Large intestine (tissue), 3 donors: ENCODE results near the gene PHF21A. TPM values are rescaled to one million over a fixed set of nuclear protein-coding genes. Genes with fewer than 3 reads are reported as not detected.

Experiments used
- DNase-seq, 2 donors: peaks; one replicate each; pipeline versions ENCODE4 v3.0.0 to v3.0.0-alpha.2; 2013
- H3K27ac ChIP-seq: one replicate; pipeline ENCODE4 v1.5.1; 2013; ENCODE audit warnings: low read length
- H3K27me3 ChIP-seq: 2 replicates; pipeline ENCODE4 v1.6.1; 2013; ENCODE audit warnings: low read length; ENCODE audit not compliant: control insufficient read depth, insufficient read depth
- H3K36me3 ChIP-seq: 2 replicates; pipeline ENCODE4 v1.6.1; 2013; ENCODE audit warnings: low read length; ENCODE audit not compliant: control insufficient read depth, insufficient read depth
- H3K4me1 ChIP-seq: one replicate; pipeline ENCODE4 v1.6.1; 2013; ENCODE audit warnings: low read length; ENCODE audit not compliant: control insufficient read depth, insufficient read depth
- H3K4me3 ChIP-seq: one replicate; pipeline ENCODE4 v1.5.1; 2013; ENCODE audit warnings: low read length
- H3K9me3 ChIP-seq: one replicate; pipeline ENCODE4 v1.6.1; 2013; ENCODE audit warnings: mild to moderate bottlenecking, low read depth, low read length, moderate library complexity; ENCODE audit not compliant: control insufficient read depth
- WGBS: methylation state at CpG from one replicate; pipeline ENCODE4 v1.1.5; 2013; ENCODE audit warnings: low lambda C conversion rate; ENCODE audit not compliant: insufficient coverage; 5-methylcytosine and 5-hydroxymethylcytosine counted together
- polyA plus RNA-seq: library from polyadenylated mRNA; unstranded; fragments of 120-200 nt; gene quantifications from one replicate; pipeline ENCODE4 v1.2.1, GENCODE V29; 2013

The PHF21A gene
- polyA plus RNA-seq, 1 donor, result 25.6 TPM

DNA sequence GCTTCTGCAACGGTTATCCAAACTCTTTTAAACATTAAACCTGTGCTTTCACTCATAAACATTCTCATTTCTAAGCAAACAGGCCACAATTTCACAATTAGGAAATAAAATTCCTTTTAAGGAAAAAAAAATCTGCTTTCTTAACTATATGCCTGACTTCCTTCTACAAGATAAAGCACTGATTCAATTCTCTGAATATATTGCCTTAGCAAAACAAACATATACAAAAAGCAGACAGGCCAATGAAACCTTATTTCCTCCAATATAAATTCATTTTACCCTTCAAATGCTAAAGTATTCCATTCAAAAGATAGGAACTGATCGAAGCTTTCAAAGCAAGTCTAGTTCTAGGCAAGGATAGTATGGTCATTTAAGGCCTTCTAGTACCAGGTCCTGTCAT, 76.7 kb downstream of the PHF21A start:
- H3K4me3 ChIP-seq, result no peak overlapping the region
- H3K4me1 ChIP-seq, result no peaks in the 10 kb centered on the region
- no peak overlapping the region for H3K27ac ChIP-seq
- H3K36me3 ChIP-seq, result peaks cover 5% of the 10 kb centered on the region
- WGBS, result no CpG with 5 or more reads among the region's 2 CpGs
- H3K9me3 ChIP-seq, result no peaks in the 10 kb centered on the region
- DNase-seq, result no peak
- H3K27me3 ChIP-seq, result no peaks in the 10 kb centered on the region

DNA sequence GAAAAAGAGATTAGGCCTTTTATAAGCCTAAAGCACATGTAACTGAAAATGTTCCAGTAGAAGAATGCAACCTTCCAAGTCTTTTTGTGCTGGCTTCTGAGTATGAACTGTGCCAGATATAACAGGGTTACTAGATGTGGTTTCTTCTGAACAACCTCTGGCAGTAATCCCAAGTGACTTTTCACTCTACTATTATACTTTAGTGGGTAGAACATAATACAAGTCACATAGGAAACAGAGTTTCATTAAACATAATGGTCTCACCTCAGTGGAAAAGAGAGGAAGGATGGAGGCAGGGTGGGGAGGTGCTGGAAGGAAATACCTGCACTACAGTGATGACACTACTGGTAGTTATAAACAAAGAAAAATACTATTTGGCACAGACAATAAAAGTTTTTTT, 81.3 kb downstream of the PHF21A start:
- Histone ChIP-seq H3K9me3 (no peaks in the 10 kb centered on the region), H3K4me1 (no peaks in the 10 kb centered on the region), H3K27me3 (no peaks in the 10 kb centered on the region), H3K27ac (no peak overlapping the region), H3K36me3 (no peaks in the 10 kb centered on the region), H3K4me3 (no peak overlapping the region)
- DNase-seq, result no peak

DNA sequence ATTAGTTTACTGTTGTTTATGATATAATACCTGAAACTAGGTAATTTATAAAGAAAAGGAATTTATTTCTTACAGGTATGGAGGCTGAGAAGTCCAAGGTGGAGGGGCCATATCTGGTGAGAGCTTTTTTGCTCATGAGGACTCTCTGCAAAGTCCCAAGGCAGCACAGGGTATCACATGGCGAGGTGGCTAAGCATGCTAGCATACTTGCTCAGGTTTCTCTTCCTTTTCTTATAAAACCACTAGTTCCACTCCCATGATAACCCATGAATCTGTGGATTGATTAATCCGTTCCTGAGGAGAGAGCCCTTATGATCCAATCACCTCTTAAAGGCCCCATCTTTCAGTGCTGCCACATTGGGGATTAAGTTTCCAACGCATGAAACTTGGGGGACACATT, 82.7 kb downstream of the PHF21A start:
- H3K4me1 ChIP-seq, result no peaks in the 10 kb centered on the region
- no peaks in the 10 kb centered on the region for H3K36me3 ChIP-seq
- H3K9me3 ChIP-seq, result no peaks in the 10 kb centered on the region
- no peak overlapping the region for H3K4me3 ChIP-seq
- H3K27me3 ChIP-seq, result no peaks in the 10 kb centered on the region
- no peak overlapping the region for H3K27ac ChIP-seq
- no peak for DNase-seq
- no CpG with 5 or more reads among the region's 3 CpGs for WGBS

DNA sequence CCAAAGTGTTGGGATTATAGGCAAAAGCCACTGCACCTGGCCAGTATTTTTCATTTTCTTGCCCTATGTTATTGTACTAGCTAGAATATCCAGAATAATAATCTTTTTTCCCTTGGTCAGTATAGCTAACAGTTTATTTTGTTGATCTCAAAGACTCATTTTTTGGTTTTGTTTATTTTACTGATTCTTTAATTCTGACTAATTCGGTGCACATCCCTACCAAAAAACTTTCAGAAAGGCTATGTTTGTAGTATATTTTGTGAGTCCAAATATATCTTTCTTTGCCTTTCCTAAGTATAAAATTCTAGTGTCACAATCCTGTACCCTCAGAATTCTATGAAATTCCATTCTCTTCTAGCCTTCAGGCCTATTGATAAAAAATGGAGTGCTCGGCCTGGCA, 84.3 kb downstream of the PHF21A start:
- H3K4me1 ChIP-seq, result no peaks in the 10 kb centered on the region
- WGBS, result 100% methylated on average over 1 of the region's 2 CpGs
- H3K9me3 ChIP-seq, result no peaks in the 10 kb centered on the region
- no peaks in the 10 kb centered on the region for H3K36me3 ChIP-seq
- no peak overlapping the region for H3K27ac ChIP-seq
- DNase-seq, result no peak
- H3K27me3 ChIP-seq, result no peaks in the 10 kb centered on the region
- no peak overlapping the region for H3K4me3 ChIP-seq

DNA sequence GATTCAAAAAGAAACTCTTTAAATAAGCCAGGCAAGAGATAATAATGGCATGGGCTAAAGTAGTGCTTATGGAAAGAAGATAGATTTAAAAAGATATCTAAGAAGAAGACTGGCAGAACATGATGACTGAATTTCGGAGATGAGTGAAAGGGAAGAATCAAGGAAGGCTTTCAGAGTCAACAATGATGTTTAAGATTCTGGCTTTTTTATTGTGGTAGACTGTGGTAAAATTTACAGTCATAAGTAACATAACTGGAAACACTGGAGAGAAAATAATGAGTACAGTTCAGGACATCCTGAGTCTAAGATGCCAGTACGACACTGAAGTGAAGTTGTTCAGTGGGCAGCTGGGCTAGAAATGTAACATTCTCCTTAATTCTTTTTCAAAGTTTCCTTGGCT, 85.2 kb downstream of the PHF21A start:
- no peak for DNase-seq
- H3K9me3 ChIP-seq, result no peaks in the 10 kb centered on the region
- no peaks in the 10 kb centered on the region for H3K4me1 ChIP-seq
- no peaks in the 10 kb centered on the region for H3K27me3 ChIP-seq
- no peaks in the 10 kb centered on the region for H3K36me3 ChIP-seq
- H3K27ac ChIP-seq, result no peak overlapping the region
- WGBS, result 82% methylated on average over 1 of the region's 2 CpGs
- no peak overlapping the region for H3K4me3 ChIP-seq

DNA sequence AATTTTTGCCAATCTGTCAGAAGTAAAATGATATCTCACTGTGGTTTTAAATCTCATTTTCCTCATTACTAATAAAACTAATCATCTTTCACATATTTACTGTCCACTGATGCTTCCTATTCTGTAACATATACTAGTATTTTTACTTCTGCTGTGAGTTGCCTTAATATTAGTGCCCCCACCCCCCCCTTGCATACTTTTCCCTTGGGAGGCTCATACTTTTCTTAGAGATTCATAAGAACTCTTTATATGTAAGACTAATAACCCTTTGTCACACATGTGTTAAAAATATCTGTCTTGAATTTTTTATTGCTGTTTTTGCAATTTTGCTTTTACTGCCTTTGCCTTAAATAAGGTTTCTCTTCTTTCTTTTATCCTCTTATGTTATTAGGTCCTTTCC, 87.2 kb downstream of the PHF21A start:
- H3K4me3 ChIP-seq, result no peak overlapping the region
- H3K27ac ChIP-seq, result no peak overlapping the region
- no peaks in the 10 kb centered on the region for H3K4me1 ChIP-seq
- no peaks in the 10 kb centered on the region for H3K36me3 ChIP-seq
- H3K9me3 ChIP-seq, result no peaks in the 10 kb centered on the region
- H3K27me3 ChIP-seq, result no peaks in the 10 kb centered on the region
- DNase-seq, result no peak

DNA sequence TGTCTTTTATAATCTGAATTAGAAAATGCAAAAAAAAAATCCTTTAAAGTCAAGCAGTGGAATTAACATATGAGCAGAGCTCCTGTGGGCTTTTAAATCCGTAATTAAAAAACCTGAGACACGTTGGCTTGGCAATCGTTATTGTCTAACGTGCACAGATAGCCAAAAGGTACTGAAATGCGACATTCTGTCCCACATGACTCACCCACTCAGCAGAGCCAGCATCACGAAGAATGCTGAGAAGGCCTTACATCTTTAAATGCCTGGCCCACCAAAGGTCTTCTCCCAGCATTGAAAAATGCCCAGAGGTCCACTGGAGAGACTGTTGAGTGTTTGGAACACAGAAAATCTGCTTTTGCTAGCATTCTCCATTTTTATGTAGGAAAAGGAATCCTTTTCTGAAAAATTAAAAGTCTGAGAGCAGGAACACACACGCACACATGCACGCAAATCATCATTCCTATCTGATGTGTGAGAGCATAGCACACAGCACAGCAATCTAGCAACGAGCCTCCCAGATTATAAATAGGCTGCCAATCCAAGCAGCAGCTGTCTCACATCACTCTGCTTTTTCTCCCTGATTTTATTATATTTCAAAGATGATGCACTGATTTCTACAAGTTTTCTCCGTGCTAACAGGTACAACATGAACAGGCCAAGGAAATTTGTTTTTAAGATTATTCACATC, 94.5 kb downstream of the PHF21A start:
- Histone ChIP-seq H3K27me3 (no peaks in the 10 kb centered on the region), H3K4me1 (no peaks in the 10 kb centered on the region), H3K27ac (no peak overlapping the region), H3K9me3 (no peaks in the 10 kb centered on the region), H3K4me3 (no peak overlapping the region), H3K36me3 (no peaks in the 10 kb centered on the region)
- DNase-seq, result no peak
- WGBS, result 100% methylated on average over 1 of the region's 10 CpGs

DNA sequence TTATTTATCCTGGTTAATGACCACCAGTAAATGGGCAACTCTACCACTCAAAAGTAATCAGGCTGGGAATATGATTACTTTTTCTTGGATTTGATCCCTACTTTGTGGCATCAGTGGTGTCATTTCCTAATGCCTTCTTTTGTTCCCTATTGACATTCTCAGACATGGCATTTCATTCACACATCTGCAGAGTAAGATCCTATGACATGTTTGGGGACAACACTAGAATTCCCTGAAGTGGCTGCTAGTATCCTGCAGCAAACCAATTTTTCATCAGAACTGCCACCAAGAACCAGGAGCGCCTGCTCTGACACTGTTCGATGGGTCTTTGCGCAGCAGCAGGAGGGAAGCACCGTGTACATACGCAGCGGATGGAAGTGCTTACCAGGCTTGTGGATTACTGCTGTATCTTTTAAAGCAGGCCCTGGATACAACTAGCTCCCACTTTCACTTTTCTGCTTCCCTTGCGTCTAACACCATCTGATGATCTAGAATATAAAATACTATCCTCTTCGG, 101.1 kb downstream of the PHF21A start:
- no peaks in the 10 kb centered on the region for H3K27me3 ChIP-seq
- DNase-seq, result no peak
- no CpG with 5 or more reads among the region's 8 CpGs for WGBS
- H3K4me1 ChIP-seq, result no peaks in the 10 kb centered on the region
- no peak overlapping the region for H3K4me3 ChIP-seq
- H3K27ac ChIP-seq, result no peak overlapping the region
- no peaks in the 10 kb centered on the region for H3K9me3 ChIP-seq
- no peaks in the 10 kb centered on the region for H3K36me3 ChIP-seq

DNA sequence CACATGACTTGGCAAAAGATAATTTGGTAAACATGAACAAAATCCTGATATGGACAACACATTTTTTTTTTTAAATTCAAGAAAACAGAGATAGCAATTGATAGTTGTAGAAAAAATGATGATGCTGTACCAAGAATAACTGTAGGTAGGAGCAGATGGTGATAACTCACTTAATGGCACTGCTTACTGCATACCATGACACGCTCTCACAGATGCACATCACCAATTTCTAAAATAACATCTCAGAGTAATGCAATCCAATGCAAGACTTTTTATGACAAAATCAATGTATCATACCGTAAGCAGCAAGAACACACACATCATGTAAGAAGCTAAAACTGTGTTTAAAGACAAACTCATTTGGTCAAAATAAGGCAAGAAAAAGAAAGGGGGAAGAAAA, 102.6 kb downstream of the PHF21A start:
- Histone ChIP-seq H3K4me3 (no peak overlapping the region), H3K27ac (no peak overlapping the region), H3K4me1 (no peaks in the 10 kb centered on the region), H3K36me3 (no peaks in the 10 kb centered on the region), H3K27me3 (no peaks in the 10 kb centered on the region), H3K9me3 (no peaks in the 10 kb centered on the region)
- no peak for DNase-seq
- WGBS, result 100% methylated on average over 1 of the region's 2 CpGs

DNA sequence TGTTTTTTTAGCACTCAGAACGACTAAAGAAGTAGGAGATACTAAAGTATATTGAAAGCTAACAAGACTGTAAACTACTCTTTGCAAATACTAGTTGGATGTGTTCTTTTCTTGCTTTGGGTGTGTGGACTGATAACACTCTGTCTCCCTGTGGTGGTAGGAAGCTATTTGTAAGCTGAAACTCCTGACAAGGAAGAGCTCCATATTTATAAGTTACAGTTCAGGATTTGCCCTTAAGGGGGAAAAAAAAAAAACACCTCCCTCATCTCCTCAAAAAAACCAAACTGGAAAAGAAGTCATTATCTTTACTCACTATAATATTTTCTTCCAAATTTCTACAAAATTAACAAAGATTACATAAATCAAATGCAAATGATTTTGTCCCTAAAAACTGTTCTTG, 103.9 kb downstream of the PHF21A start:
- Histone ChIP-seq H3K36me3 (no peaks in the 10 kb centered on the region), H3K4me1 (no peaks in the 10 kb centered on the region), H3K4me3 (no peak overlapping the region), H3K27me3 (no peaks in the 10 kb centered on the region), H3K9me3 (no peaks in the 10 kb centered on the region), H3K27ac (no peak overlapping the region)
- no peak for DNase-seq
- no CpG with 5 or more reads among the region's 1 CpG for WGBS

DNA sequence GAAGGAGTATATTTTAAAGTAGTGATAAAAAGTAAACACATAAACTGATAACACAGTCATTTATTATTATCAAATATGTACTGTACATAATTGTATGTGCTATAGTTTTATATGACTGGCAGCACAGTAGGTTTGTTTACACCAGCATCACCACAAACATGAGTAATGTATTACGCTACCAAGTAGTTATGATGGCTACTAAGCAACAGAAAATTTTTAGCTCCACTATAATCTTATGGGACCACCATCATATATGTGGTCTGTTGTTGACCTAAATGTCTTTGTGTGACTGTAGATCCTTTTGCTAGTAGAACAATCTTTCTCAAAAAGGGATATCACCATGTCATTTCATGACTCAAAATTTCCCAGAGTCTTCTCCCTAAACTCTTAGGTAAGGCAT, 105.3 kb downstream of the PHF21A start:
- no peaks in the 10 kb centered on the region for H3K36me3 ChIP-seq
- H3K27me3 ChIP-seq, result no peaks in the 10 kb centered on the region
- H3K4me1 ChIP-seq, result no peaks in the 10 kb centered on the region
- WGBS, result no CpG with 5 or more reads among the region's 1 CpG
- no peak overlapping the region for H3K27ac ChIP-seq
- H3K9me3 ChIP-seq, result no peaks in the 10 kb centered on the region
- no peak overlapping the region for H3K4me3 ChIP-seq
- no peak for DNase-seq
